Measurements from ENCODE around the gene AGPAT3.

Gene AGPAT3

GRCh38 chr21:43864313-43864961, 586 bp upstream of the AGPAT3 start:
- DNase-seq: peak in 6 of 58 donors; percentile 8 to 30 (median 24)

DNA sequence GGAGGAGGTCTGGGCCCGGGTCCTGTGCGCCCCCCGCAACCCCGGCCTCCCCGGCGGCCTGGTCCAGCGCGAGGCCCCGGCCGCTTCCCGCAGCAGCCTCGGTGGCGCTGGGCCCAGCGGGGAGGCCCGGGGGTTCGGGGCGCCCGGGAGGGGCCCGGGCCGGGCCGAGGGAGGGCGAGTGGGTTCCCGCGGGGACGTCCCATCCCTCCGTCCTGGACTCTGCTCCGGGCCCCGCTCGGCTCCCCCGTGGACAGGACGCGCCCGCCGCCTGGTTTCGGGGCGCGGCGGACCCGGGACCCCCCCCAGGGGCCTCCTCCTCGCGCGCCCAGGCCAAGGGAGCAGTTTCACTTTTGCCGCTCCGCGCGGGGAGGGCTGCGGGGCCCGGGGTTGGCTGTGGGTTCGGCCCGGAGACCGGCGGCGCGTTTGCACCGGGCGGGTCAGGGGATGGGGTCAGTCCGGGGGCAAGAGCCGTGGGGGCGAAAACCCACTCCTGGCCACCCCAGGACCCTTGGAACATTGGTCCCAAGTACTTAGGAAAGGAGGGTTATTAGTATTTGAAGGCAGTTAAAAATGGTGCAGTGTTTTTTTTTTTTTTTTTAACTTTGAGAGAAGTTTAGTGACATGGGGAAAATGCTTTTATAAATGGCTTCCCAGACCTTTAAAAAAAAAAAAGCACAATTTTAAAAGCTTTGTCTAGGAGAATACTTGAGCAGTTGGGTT, 677 bp downstream of the AGPAT3 start:
- DNase-seq: peak in 12 of 58 donors; percentile 8 to 30 (median 20)

GRCh38 chr21:43866260-43866629, 1.2 kb downstream of the AGPAT3 start:
- peak in 20 of 58 donors; percentile 7 to 46 (median 28) for DNase-seq

DNA sequence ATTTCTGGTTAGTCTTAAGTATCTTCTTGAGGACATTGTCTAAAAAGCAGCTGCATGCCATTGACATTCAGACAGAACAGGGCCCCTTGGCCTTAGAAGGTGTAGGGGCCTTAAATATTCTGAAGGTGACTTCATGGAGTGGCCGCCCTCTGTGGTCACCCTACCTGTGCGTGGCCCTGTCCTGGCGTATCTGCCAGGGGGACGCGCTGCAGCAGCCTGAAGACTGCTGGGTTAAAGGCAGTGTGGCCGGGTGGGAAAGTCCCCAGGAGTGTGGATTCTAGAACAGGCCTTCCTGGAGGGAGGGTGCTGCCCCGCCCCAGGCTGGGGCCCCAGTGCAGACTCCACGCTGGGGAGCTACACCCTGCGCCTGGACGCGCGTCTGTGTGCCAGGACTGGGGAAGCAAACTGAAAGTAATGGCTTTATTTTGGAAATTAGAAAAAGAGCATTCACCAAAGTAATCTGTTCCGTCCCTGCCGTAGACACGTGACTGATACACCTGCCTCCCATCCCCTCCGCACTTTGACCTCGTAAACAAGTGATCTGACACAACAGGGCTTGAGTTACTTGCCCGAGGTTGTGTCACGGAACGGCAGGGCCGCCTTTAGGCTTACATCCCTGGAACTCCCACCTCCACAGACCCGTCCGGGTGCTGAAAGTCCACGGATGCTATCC, 1.8 kb downstream of the AGPAT3 start:
- DNase-seq: no peak

- DNase-seq: no peak
These were observed 2.3 kb downstream of the AGPAT3 start for GRCh38 chr21:43867332-43867703.

DNA sequence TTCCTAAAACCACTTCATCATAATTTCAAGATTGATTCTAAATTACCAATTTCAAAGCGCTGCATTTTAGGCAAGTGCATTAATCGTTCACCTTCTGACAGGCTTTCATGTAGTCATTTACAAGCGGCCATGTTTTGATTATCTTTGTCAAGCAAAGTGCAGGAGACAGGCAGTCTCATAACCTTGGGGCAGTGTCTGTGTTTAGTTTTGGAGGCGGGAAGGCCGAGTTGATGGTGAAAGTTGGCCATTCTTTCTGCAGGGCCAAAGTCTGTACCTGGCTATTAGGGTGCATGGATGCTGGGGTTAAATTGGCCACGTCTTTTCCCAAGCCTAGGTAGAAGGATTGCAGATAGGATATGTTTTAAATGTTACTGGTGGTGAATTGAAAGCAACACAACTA, 2.9 kb downstream of the AGPAT3 start:
- no peak for DNase-seq

DNA sequence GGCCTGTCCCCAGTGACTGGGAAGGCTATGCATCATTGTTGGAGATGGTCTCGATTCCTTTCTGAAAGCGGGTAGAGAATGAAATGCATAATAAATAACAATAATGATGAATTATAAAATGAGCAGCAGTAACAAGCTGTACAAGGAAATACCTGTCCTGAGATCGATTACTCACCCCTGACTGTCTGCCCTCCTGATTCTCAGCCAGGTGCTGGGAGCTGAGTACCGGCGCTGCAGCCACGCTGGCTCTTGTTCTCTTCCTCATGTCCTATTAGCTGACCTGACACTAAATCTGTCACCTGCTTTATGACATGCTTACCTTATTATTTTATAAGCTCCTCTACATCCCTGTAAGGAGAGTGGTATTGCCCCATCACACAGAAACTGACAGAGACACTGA, 3.4 kb downstream of the AGPAT3 start:
- no peak for DNase-seq

GRCh38 chr21:43869486-43870325, 4.7 kb downstream of the AGPAT3 start:
- no peak for DNase-seq

- no peak for DNase-seq
These were observed 6.5 kb downstream of the AGPAT3 start for GRCh38 chr21:43871487-43871886.

GRCh38 chr21:43872531-43873197, 7.6 kb downstream of the AGPAT3 start:
- DNase-seq: no peak

DNA sequence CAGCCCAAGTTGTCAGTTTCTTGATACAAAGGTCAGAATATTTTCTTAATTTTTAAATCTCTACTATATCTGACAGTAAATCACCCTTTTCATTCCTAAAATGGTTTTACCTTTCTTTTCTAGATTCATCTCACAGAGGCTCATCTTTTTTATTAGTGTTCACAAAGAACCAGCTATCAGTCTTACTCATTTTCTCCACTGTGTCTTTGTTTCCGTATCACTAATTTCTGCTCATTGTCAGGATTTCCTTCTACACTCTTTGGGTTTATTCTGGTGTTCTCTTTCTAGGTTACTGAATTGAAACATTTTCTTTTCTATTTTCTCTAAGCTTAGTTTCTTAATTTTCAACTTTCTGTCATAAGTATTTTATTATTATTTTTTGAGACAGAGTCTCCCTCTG, 8.7 kb downstream of the AGPAT3 start:
- DNase-seq: no peak

DNA sequence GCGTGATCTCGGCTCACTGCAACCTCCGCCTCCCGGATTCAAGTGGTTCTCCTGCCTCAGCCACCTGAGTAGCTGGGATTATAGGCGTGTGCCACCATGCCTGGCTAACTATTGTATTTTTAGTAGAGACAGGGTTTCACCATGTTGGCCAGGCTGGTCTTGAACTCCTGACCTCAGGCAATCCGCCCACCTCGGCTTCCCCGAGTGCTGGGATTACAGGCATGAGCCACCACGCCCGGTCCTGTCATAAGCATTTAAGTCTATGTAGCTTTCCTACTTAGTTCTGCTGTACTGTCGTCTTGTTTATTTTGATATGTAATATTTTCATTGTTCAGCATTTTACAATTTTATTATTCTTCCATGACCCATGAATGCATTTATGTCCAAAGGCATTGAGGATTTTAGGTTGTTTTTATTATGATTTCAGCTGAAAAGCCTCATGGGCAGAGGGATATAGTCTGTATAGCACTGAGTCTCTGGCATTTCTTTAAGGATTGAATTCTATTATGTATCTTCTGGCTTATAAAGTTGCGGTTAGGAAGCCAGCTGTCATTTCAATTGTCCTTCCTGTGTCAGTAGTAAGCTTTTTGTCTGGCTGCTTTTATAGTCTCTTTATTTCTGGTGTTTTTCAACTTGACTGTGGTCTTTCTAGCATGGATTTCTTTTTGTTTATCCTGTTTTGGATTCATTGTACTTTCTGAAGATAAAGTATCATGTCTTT, 9.2 kb downstream of the AGPAT3 start:
- no peak for DNase-seq

DNA sequence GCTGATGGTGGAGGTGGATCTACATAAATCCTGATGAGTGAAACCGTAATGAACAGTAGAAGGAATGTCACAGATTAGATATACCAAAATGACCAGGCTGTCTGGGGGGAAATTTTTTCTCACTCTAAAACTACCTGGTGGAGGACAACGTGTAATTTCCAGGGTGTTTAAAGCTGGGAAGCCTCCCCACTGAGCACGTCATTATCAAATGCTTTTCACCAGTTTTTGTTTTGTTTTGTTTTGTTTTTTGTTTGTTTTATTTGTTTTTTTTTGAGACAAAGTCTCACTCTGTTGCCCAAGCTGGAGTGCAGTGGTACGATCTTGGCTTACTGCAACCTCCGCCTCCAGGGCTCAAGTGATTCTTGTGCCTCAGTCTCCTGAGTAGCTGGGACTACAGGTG, 11.6 kb downstream of the AGPAT3 start:
- no peak for DNase-seq

- no peak for DNase-seq
These were observed 13.0 kb downstream of the AGPAT3 start for GRCh38 chr21:43877936-43878575.

- DNase-seq: no peak
These were observed 14.5 kb downstream of the AGPAT3 start for GRCh38 chr21:43879348-43880110.

GRCh38 chr21:43880111-43880985, 15.3 kb downstream of the AGPAT3 start:
- peak in 2 of 58 donors; percentile 23 to 40 for DNase-seq

DNA sequence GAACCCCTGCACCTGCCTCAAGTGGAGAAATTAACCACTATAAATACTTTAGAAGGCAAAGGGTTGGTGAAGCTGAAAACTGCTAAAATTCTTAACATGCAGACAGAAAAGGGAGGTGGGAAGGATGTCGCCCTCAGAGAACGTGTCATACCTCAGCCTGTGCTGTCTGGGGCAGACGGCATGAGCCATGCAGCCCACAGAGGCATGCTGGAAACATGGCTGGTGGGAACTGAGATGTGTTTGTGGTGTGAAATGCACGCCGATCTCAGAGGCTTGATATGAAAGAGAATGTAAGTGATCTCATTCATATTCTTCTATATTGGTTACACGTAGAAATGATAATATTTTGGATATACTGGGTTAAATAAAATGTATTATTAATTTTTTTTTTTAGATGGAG, 16.3 kb downstream of the AGPAT3 start:
- DNase-seq: no peak

- no peak for DNase-seq
These were observed 16.9 kb downstream of the AGPAT3 start for GRCh38 chr21:43881935-43882334.
